LNCaP clone FGC (cell line): Measurements from ENCODE around the gene DGKB.
A peak's percentile ranks its signal among the peaks of the same experiment; 100 is the strongest.

Source experiments
- DNase-seq: peaks from one replicate; pipeline ENCODE4 v3.0.0-alpha.2; 2011; ENCODE audit warnings: low read depth
- H3K4me3 ChIP-seq: 2 replicates; pipeline ENCODE4 v1.5.1; 2011; ENCODE audit warnings: mild to moderate bottlenecking, low read depth, low read length, control low read depth
- CTCF ChIP-seq: IDR thresholded peaks from 2 replicates; pipeline ENCODE4 v1.5.1; 2012; ENCODE audit warnings: mild to moderate bottlenecking; ENCODE audit not compliant: control insufficient read depth, insufficient read depth; ENCODE audit errors: extremely low read depth

DGKB gene

GRCh38 chr7:14854471-14854870 is 48.1 kb downstream of the DGKB start:
- no peak for TF ChIP-seq CTCF

GRCh38 chr7:14851610-14852009 is 50.9 kb downstream of the DGKB start:
- no peak for DNase-seq
- TF ChIP-seq CTCF: no peak
- no peak overlapping the region for H3K4me3 ChIP-seq

More at GRCh38 chr7:14854471-14854870, 48.1 kb downstream of the DGKB start:
- no peak overlapping the region for H3K4me3 ChIP-seq
- DNase-seq: no peak

- no peak for DNase-seq
- no peak overlapping the region for H3K4me3 ChIP-seq
- no peak for TF ChIP-seq CTCF
Measured at GRCh38 chr7:14850039-14850438, 52.5 kb downstream of the DGKB start.

GRCh38 chr7:14846405-14846804 is 56.1 kb downstream of the DGKB start:
- no peak for TF ChIP-seq CTCF
- no peak for DNase-seq
- H3K4me3 ChIP-seq: no peak overlapping the region

- H3K4me3 ChIP-seq: no peak overlapping the region
- DNase-seq: peak; percentile 22
- no peak for TF ChIP-seq CTCF
Measured at GRCh38 chr7:14843755-14844154, 58.8 kb downstream of the DGKB start.

- DNase-seq: no peak
- H3K4me3 ChIP-seq: no peak overlapping the region
- TF ChIP-seq CTCF: no peak
Measured at GRCh38 chr7:14842523-14842922, 60.0 kb downstream of the DGKB start.

- DNase-seq: no peak
- no peak overlapping the region for H3K4me3 ChIP-seq
- no peak for TF ChIP-seq CTCF
Measured at GRCh38 chr7:14841869-14842268, 60.7 kb downstream of the DGKB start.
